BE2C (cell line): ENCODE results near the gene COX7A1.

ENCODE experiments used
- DNase-seq: peaks from one replicate; pipeline ENCODE4 v3.0.0-alpha.2; 2020
- H3K27me3 ChIP-seq: fragments of 250-450 bp; sonication (Bioruptor Pico); 2 replicates; pipeline ENCODE4 v1.5.1; 2020; ENCODE audit warnings: mild to moderate bottlenecking
- H3K36me3 ChIP-seq: fragments of 250-450 bp; sonication (Bioruptor Pico); 2 replicates; pipeline ENCODE4 v1.5.1; 2020; ENCODE audit warnings: mild to moderate bottlenecking
- H3K4me1 ChIP-seq: fragments of 250-450 bp; sonication (Bioruptor Pico); 2 replicates; pipeline ENCODE4 v1.5.1; 2020
- H3K4me3 ChIP-seq: 2 replicates; pipeline ENCODE4 v1.5.1; 2011; ENCODE audit warnings: low read depth, low read length
- H3K9me3 ChIP-seq: fragments of 250-450 bp; sonication (Bioruptor Pico); 2 replicates; pipeline ENCODE4 v1.5.1; 2020
- CTCF ChIP-seq: IDR thresholded peaks from 2 replicates; pipeline ENCODE4 v1.5.1; 2012; ENCODE audit warnings: mild to moderate bottlenecking, low read depth, low read length

The COX7A1 gene

GRCh38 chr19:36113894-36114720 is 38.1 kb downstream of the COX7A1 start:
- Histone ChIP-seq H3K36me3 (peaks cover 20% of the 10 kb centered on the region), H3K27me3 (no peaks in the 10 kb centered on the region), H3K4me1 (no peaks in the 10 kb centered on the region), H3K4me3 (peak overlapping the region; percentile 90), H3K9me3 (no peaks in the 10 kb centered on the region)
- DNase-seq = no peak
- 0 out of 2 replicates have a peak, but pooled peaks have one; percentile 0 for TF ChIP-seq CTCF

DNA sequence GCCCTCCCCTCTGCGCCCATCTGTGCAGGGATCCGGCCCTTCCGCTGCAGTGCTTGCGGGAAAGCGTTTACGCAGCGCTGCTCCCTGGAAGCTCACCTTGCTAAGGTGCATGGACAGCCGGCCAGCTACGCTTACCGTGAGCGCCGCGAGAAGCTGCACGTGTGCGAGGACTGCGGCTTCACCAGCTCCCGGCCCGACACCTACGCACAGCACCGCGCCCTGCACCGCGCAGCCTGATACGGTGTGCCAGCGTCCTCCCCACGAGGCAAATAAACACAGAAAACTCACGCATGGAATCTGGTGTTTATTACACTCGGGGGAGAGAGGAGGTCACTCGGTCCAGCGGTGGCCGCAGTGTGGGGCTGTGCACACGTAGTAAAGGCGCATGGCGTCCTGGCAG is 38.8 kb downstream of the COX7A1 start:
- Histone ChIP-seq H3K4me3 (peak overlapping the region; percentile 90), H3K9me3 (no peaks in the 10 kb centered on the region), H3K27me3 (no peaks in the 10 kb centered on the region), H3K4me1 (no peaks in the 10 kb centered on the region), H3K36me3 (peaks cover 20% of the 10 kb centered on the region)
- no peak for DNase-seq
- TF ChIP-seq CTCF = no peak

DNA sequence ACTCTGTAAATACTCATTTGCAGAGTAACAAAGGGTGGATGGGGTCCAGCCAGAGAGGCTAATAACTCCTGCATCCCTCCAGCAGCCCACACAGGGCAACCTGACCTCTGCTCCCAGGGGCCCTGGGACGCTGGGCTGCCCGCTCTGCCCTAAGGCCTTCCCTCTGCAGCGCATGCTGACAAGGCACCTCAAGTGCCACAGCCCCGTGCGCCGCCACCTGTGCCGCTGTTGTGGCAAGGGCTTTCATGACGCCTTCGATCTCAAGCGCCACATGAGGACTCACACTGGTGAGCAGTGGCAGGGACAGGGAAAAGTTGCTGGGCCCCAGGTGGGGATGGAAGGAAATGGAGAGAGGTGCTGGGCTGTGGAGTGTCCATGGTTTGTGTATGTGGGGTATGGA is 39.6 kb downstream of the COX7A1 start:
- peaks cover 15% of the 10 kb centered on the region; the same call in 1 of the 2 replicates for H3K36me3 ChIP-seq
- no peak for TF ChIP-seq CTCF
- no peaks in the 10 kb centered on the region for H3K4me1 ChIP-seq
- no peaks in the 10 kb centered on the region for H3K9me3 ChIP-seq
- no peak for DNase-seq
- no peaks in the 10 kb centered on the region for H3K27me3 ChIP-seq
- no peak overlapping the region for H3K4me3 ChIP-seq

DNA sequence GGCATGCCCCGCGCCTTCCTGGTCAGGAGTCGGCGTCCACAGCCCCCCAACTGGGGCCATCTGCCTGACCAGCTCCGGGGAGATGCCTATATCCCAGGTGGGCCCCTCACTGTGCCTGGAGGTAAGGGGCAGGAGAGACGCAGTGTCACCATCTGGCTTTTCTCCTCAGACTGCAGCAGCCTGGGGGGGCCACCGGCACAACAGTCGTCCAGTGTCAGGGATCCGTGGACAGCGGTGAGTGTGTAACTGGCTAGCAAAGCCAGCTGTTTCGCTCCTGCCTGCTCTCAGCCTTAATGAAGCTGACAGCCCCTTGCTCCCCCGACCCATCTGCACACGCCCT is 41.1 kb downstream of the COX7A1 start:
- no peak for DNase-seq
- Histone ChIP-seq H3K36me3 (peaks cover 10% of the 10 kb centered on the region; the same call in 1 of the 2 replicates), H3K27me3 (no peaks in the 10 kb centered on the region), H3K4me1 (no peaks in the 10 kb centered on the region), H3K4me3 (no peak overlapping the region), H3K9me3 (no peaks in the 10 kb centered on the region)
- no peak for TF ChIP-seq CTCF

GRCh38 chr19:36110487-36111199 is 41.6 kb downstream of the COX7A1 start, which contains the start of gene OVOL3:
TSS of gene OVOL3 (plus strand) at chr19:36111143. CDS start at chr19:36111203, 60 bp downstream.
- Histone ChIP-seq H3K4me3 (no peak within 1 kb of the TSS), H3K27me3 (no peaks in the 10 kb centered on the region), H3K9me3 (no peaks in the 10 kb centered on the region), H3K36me3 (peaks cover 13% of the 10 kb centered on the region), H3K4me1 (no peaks in the 10 kb centered on the region)
- DNase-seq = no peak
- no peak for TF ChIP-seq CTCF

DNA sequence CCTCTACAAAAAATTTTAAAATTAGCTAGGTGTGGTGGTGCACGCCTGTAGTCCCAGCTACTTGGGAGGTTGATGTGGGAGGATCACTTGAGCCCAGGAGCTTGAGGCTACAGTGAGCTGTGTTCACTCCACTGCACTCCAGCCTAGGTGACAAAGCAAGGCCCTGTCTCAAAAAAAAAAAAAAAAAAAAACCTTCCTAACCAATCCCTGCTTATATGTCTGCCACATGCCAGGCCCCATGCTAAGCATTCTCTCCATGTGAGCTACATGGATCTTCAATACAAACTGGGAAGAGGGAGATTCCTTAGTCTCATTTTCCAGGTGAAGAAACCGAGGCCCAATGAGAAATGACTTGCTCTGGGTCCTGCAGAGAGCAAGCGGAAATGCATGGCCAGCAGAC is 43.6 kb downstream of the COX7A1 start:
- Histone ChIP-seq H3K9me3 (no peaks in the 10 kb centered on the region), H3K27me3 (no peaks in the 10 kb centered on the region), H3K4me1 (no peaks in the 10 kb centered on the region), H3K36me3 (peaks cover 32% of the 10 kb centered on the region), H3K4me3 (no peak overlapping the region)
- TF ChIP-seq CTCF = no peak
- DNase-seq = no peak
